ENCODE results near the gene CXCL5.

The CXCL5 gene

GRCh38 chr4:73998040-73999011 is at the start of gene CXCL5:
Gene CXCL5, minus strand, starts transcription at chr4:73998677. Its CDS starts 96 bp downstream, at chr4:73998581.
- TF ChIP-seq YY1 (IDR thresholded peaks at IDR 0.05; ENCODE audit: low read depth), result no peak
- no peak for TF ChIP-seq CREB1 (IDR thresholded peaks at IDR 0.05; ENCODE audit: low read depth)
- TF ChIP-seq NFIC (IDR thresholded peaks at IDR 0.05), result no peak
- TF ChIP-seq MAX (IDR thresholded peaks at IDR 0.05), result no peak
- TF ChIP-seq TEAD4 (IDR thresholded peaks at IDR 0.05), result no peak
- TF ChIP-seq EP300 (IDR thresholded peaks at IDR 0.05; ENCODE audit: borderline replicate concordance), result no peak
- TF ChIP-seq TAF1 (IDR thresholded peaks at IDR 0.05; ENCODE audit: low read depth), result no peak
- TF ChIP-seq EGR1 (IDR thresholded peaks at IDR 0.05), result no peak
- no peak for TF ChIP-seq CEBPB (IDR thresholded peaks at IDR 0.05)
- TF ChIP-seq USF1 (IDR thresholded peaks at IDR 0.05), result no peak

- no peak for TF ChIP-seq ZBTB7A (IDR thresholded peaks at IDR 0.05; ENCODE audit: low read depth)
- TF ChIP-seq RAD21 (IDR thresholded peaks at IDR 0.05; ENCODE audit: low read depth), result no peak
- no peak for TF ChIP-seq FOXM1 (IDR thresholded peaks at IDR 0.05; ENCODE audit: borderline replicate concordance, low read depth)
- TF ChIP-seq CEBPB (IDR thresholded peaks at IDR 0.05), result no peak
- TF ChIP-seq YY1 (IDR thresholded peaks at IDR 0.05; ENCODE audit: low read depth), result no peak
- no peak for TF ChIP-seq USF1 (IDR thresholded peaks at IDR 0.05)
- TF ChIP-seq MAX (IDR thresholded peaks at IDR 0.05), result no peak
Measured at GRCh38 chr4:74047152-74047551, 48.7 kb upstream of the CXCL5 start.

GRCh38 chr4:74045772-74046171 is 47.3 kb upstream of the CXCL5 start:
- TF ChIP-seq MAX (IDR thresholded peaks at IDR 0.05) (no peak), NFIC (IDR thresholded peaks at IDR 0.05) (no peak), ZBTB7A (IDR thresholded peaks at IDR 0.05; ENCODE audit: low read depth) (no peak), REST (IDR thresholded peaks at IDR 0.05; ENCODE audit: low read depth) (no peak), CEBPB (IDR thresholded peaks at IDR 0.05) (no peak), FOXM1 (IDR thresholded peaks at IDR 0.05; ENCODE audit: borderline replicate concordance, low read depth) (no peak), RAD21 (IDR thresholded peaks at IDR 0.05; ENCODE audit: low read depth) (no peak), TAF1 (IDR thresholded peaks at IDR 0.05; ENCODE audit: low read depth) (no peak), TCF12 (IDR thresholded peaks at IDR 0.05; ENCODE audit: low read depth) (no peak), EGR1 (IDR thresholded peaks at IDR 0.05) (no peak), CREB1 (IDR thresholded peaks at IDR 0.05; ENCODE audit: low read depth) (no peak), EP300 (IDR thresholded peaks at IDR 0.05; ENCODE audit: borderline replicate concordance) (no peak), TEAD4 (IDR thresholded peaks at IDR 0.05) (no peak), USF1 (IDR thresholded peaks at IDR 0.05) (no peak), YY1 (IDR thresholded peaks at IDR 0.05; ENCODE audit: low read depth) (no peak)

GRCh38 chr4:74045247-74045646 is 46.8 kb upstream of the CXCL5 start:
- TF ChIP-seq TEAD4 (IDR thresholded peaks at IDR 0.05) (no peak), EGR1 (IDR thresholded peaks at IDR 0.05) (no peak), MAX (IDR thresholded peaks at IDR 0.05) (no peak), TCF12 (IDR thresholded peaks at IDR 0.05; ENCODE audit: low read depth) (no peak), YY1 (IDR thresholded peaks at IDR 0.05; ENCODE audit: low read depth) (no peak), USF1 (IDR thresholded peaks at IDR 0.05) (no peak), REST (IDR thresholded peaks at IDR 0.05; ENCODE audit: low read depth) (no peak), NFIC (IDR thresholded peaks at IDR 0.05) (no peak), CEBPB (IDR thresholded peaks at IDR 0.05) (no peak), CREB1 (IDR thresholded peaks at IDR 0.05; ENCODE audit: low read depth) (no peak), RAD21 (IDR thresholded peaks at IDR 0.05; ENCODE audit: low read depth) (no peak), FOXM1 (IDR thresholded peaks at IDR 0.05; ENCODE audit: borderline replicate concordance, low read depth) (no peak), TAF1 (IDR thresholded peaks at IDR 0.05; ENCODE audit: low read depth) (no peak)
